ELF-1 (cell line): ENCODE measurements around the gene ALS2.
"Not testable (repeated sequence)": the region's sequence is repeated elsewhere in the genome, so short reads cannot be mapped to it uniquely, and the experiment has no call there.

ENCODE experiments used
- DNase-seq: peaks from one replicate; pipeline ENCODE4 v3.0.0-alpha.2; 2016; ENCODE audit warnings: low read depth, low spot score

ALS2 gene

GRCh38 chr2:201780674-201781493, at the start of gene ALS2:
TSS of gene ALS2 (minus strand) at chr2:201780933. CDS start at chr2:201768885, 12,048 bp downstream.
- DNase-seq: peak; percentile 99

GRCh38 chr2:201828220-201828619, 47.5 kb upstream of the ALS2 start:
- no peak for DNase-seq

DNA sequence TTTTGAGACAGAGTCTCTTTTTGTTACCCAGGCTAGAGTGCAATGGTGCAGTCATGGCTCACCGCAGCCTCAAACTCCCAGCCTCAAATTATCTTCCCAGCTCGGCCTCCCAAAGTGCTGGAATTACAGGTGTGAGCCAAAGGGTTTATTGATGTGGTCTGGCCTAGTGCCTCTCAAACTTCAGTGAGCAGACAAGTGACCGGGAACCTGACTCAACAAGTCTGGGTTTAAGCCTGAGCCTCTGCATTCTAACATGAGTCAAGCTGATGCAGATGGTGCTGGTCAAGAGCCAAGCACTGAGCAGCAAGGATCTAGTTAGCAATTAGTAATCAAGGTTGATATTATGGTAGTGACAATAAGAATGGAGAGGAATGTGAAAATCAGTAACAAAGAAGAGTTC, 46.9 kb upstream of the ALS2 start:
- DNase-seq: no peak

GRCh38 chr2:201824212-201824611, 43.5 kb upstream of the ALS2 start:
- DNase-seq: no peak

DNA sequence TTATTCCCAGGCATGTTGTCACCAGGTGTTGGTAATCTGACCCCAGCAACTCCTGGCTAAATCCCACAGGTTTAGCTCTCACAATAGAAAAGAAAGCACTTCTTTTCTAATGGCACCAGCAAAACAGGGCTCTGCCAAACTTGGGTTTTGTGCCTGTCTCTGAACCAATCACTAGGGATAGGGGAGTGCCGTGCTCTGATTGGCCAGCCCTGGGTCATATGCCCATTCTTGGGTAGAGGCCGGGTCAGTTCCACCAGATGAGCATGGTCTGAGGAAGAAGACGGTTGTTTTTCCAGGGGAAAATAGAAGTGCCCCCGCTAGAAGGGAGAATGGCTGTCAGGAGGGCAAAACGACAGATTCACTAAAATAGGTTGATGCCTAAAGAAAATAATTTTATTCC, 40.3 kb upstream of the ALS2 start:
- DNase-seq: no peak

DNA sequence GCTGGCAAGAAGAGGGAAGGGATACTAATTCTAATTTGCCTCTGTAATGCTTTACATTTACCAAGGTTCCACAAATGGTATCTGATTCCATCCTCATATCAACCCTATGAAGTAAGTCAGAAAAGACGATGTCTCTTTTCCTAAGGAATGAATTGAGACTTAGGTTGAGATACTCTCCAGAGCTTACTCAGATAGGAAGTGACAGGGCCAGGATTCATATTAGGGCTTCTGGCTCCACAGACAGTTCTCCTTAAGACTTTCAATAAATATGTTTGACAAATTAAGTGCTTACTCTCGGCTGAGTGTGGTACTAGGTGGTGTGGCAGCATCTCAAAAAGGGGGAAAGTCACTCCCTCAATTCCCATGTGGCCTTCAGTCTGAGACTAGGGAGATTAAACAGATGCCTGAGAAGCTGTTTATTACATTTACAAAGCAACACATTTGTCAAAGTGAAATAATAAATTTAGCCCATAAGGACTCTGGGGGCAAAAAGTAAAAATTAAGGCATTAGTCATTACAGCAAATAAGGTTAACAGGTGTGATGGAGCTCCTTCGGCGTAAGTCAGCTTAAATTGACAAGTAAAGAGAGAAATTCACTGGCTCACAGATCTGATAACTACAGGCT, 39.8 kb upstream of the ALS2 start:
- DNase-seq: no peak

DNA sequence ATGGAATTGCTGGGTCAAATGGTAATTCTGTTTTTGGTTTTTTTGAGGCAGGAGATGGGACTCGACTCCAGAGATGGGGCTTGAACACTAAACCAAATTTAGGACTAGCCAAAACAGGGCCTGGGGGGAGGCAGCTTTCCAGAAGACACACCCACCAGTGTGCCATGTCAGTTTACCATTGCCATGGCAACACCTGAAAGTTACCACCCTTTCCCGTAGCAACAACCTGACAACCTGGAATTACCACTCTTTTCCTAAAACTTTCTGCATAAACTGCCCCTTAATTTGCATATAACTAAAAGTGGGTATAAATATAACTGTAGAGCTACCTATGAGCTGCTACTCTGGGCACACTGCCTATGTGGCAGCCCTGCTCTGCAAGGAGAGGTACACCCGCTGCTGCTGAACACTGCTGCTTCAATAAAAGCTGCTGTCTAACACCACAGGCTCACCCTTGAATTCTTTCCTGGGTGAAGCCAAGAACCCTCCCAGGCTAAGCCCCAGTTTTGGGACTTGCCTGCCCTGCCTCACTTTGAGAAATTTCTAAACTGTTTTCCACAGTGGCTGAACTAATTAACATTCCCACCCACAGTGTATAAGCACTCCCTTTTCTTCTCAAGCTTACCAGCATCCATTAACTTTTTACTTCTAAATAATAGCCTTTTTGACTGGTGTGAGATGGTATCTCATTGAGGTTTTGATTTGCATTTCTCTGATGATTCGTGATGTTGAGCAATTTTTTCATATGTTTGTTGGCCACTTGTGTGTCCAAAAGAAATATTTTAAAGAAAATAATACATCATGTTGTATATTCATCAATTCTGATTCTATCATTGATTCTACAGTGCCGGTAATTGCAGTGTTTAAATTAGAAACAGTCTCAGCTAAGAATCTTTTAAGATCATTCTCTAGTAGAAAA, 36.2 kb upstream of the ALS2 start:
- no peak for DNase-seq

DNA sequence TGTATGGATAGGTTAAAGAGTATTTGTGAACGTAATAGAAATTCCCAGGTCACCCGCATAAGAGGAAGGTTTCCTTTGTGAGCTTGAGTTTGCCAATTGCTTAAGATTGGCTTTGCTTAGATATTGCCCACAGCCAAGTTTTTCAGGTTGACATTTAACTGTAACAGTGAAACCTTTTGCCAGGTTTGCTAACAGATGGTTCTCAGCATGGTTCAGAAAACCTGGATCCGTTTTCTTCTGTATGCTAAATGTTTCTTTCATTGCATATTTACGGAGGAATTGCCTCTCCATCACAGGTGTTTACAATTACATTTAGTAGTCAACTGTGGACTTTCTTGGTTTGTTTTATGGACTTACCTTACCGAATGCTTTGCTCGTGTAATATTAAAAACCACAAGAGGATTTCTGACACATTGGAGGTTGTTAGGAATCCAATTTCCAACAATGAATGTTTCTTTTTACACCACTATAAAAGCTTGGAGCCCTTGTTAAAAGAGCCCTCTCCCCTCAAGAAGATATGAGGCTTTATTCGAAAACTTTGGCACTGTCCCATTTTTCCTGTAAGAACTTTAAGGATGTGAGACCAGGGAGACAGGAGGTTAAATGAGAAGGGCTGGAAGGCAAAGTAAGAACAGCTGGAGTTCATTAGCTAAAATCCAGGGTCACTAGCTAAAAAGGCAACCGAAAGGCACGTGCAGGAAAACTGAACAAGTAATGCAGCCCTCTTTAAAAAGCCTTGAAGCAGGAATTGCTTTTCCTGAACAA, 33.4 kb upstream of the ALS2 start:
- DNase-seq: no peak

- DNase-seq: not testable (repeated sequence)
These were observed 29.9 kb upstream of the ALS2 start for GRCh38 chr2:201810604-201811003.

DNA sequence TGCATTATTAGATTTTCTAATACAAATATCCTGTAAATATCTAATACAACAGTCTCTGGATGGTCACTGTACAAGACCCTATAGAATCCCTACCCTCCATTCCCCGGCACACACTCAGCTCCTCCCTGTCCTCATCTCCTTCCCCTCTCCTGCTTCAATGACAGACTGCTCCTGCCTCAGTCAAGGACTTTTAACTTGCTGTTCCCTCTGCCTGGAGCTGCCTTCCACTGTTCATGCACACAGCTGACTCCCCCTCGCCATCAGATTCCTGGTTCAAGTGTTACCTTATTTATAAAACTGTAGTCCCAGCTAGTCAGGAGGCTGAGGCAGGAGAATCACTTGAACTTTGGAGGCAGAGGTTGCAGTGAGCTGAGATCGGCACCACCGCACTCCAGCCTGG, 28.9 kb upstream of the ALS2 start:
- DNase-seq: no peak

- DNase-seq: no peak
These were observed 27.3 kb upstream of the ALS2 start for GRCh38 chr2:201808027-201808426.

- DNase-seq: peak; percentile 24
These were observed 26.8 kb upstream of the ALS2 start for GRCh38 chr2:201807452-201807999.

- no peak for DNase-seq
These were observed 25.9 kb upstream of the ALS2 start, which contains the start of gene CDK15 for GRCh38 chr2:201806442-201807170. TSS of gene CDK15 (plus strand) at chr2:201806537. CDS start at chr2:201806665, 128 bp downstream.

DNA sequence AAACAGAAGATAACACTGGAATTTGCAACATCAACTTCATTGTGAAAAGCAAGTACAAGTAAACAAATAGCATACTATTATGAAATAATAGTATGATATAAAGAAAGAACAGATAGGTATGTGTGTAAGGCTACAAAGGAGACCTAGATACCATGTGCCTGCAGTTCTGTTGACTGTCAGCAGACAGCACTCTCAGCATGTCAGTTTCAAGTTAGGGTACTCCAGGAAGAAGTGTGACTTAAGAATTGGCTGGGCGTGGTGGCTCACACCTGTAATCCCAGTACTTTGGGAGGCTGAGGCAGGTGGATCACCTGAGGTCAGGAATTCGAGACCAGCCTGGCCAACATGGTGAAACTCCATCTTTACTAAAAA, 18.2 kb upstream of the ALS2 start:
- not testable (repeated sequence) for DNase-seq

- DNase-seq: no peak
These were observed 17.6 kb upstream of the ALS2 start for GRCh38 chr2:201798252-201798913.

DNA sequence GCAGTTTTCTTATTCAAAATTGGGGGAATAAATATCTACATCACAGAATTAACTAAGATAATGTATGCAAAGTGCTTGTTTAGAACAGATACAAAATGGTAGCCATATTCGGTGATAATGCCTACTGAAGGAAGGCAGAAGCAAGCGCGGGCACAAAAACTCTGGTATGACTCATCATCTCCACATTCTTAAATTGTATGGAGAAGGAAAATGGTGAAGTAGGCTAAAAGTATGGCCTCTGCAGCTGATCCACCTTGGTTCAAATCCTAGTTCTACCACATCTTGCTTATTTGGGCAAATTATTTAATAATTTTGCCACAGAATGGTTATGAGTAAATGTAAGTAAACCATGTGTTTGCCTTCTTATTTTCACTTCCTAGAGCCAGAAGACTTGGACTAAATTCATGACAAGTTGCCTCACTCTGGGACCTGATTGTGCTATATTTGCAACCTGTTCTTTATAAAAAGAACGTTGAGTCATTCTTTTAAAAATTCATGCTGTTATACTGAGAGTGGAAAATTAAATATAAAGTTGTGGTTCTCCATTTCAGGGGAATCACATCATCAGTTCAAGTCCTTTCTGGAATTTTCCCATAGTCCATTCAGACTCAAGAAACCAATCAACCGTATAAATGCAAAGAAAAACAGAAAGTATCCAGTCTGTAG, 16.6 kb upstream of the ALS2 start:
- DNase-seq: no peak

GRCh38 chr2:201796478-201796865, 15.7 kb upstream of the ALS2 start:
- DNase-seq: no peak

DNA sequence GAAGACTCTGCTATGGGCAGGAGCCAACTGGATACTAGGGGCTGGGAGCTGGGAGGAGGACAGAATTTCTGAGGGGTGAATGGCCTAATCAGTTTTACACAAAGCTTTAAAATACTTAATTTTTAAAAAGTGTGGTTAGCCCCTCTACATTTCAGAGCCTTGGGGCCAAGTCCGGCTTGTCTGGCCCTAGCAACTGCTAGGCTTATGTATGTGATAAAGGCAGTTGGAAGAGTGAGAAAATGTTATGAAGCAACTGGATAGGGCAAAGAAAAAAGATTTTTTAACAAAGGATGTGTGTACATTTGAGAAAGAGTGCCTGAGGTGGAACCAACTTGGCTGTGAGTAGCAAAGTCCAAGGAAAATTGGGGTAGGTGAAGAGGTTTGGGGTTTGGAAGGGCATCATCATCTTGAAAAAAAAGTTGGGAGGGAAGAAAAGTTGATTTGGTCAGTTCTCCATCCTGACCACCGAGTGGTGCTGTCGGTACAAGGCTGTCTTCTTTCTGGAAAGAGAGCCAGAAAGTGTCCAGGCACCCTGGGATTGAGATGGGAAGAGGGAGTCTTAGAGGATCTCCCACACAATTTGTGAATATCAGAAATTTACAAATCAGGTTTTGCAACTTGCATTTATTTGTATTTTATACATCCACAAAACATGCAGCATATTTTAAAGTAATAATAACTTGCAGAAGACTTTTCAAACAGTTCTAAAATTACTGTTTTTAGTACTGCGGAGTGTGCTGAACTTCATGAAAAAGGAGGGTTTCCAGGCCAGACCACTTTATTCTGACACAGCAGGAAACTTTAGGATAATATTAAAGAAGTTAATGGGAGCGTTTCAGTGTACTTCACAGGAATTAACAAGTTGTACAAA, 15.1 kb upstream of the ALS2 start:
- peak; percentile 57 for DNase-seq
